ENCODE data around the gene LRFN3.
A peak's percentile ranks its signal among the peaks of the same experiment; 100 is the strongest.
"Not testable (repeated sequence)": the region's sequence is repeated elsewhere in the genome, so short reads cannot be mapped to it uniquely, and the experiment has no call there.

The LRFN3 gene

GRCh38 chr19:35939307-35940077 lies 3.3 kb downstream of the LRFN3 start:
- DNase-seq = no peak

- DNase-seq = no peak
These were observed 4.1 kb downstream of the LRFN3 start for GRCh38 chr19:35940078-35940775.

GRCh38 chr19:35940839-35941238 lies 4.7 kb downstream of the LRFN3 start:
- DNase-seq = no peak

GRCh38 chr19:35942235-35942634 lies 6.1 kb downstream of the LRFN3 start:
- DNase-seq = no peak

- no peak for DNase-seq
These were observed 7.4 kb downstream of the LRFN3 start for GRCh38 chr19:35943321-35944301.

GRCh38 chr19:35944556-35944955 lies 8.4 kb downstream of the LRFN3 start:
- no peak for DNase-seq

- no peak for DNase-seq
These were observed 9.1 kb downstream of the LRFN3 start for GRCh38 chr19:35945121-35945790.

- DNase-seq = no peak
These were observed 10.0 kb downstream of the LRFN3 start for GRCh38 chr19:35946203-35946602.

- DNase-seq = no peak
These were observed 13.0 kb downstream of the LRFN3 start for GRCh38 chr19:35949131-35949530.

- no peak for DNase-seq
These were observed 19.9 kb downstream of the LRFN3 start for GRCh38 chr19:35955881-35956634.

- DNase-seq = not testable (repeated sequence)
These were observed 21.2 kb downstream of the LRFN3 start for GRCh38 chr19:35957411-35957810.

- no peak for DNase-seq
These were observed 22.5 kb downstream of the LRFN3 start for GRCh38 chr19:35958660-35959039.

GRCh38 chr19:35959040-35959967 lies 23.1 kb downstream of the LRFN3 start:
- peak; percentile 69 to 84 (median 78) for DNase-seq

- DNase-seq = no peak
These were observed 23.8 kb downstream of the LRFN3 start for GRCh38 chr19:35959968-35960320.

- no peak for DNase-seq
These were observed 24.3 kb downstream of the LRFN3 start for GRCh38 chr19:35960432-35960972.

GRCh38 chr19:35963514-35963913 lies 27.3 kb downstream of the LRFN3 start:
- peak in 2 of 5 donors; percentile 18 to 23 for DNase-seq

GRCh38 chr19:35966771-35967170 lies 30.6 kb downstream of the LRFN3 start:
- DNase-seq = no peak

GRCh38 chr19:35973487-35973886 lies 37.3 kb downstream of the LRFN3 start:
- no peak for DNase-seq

- no peak for DNase-seq
These were observed 39.5 kb downstream of the LRFN3 start for GRCh38 chr19:35975608-35976214.

Measured in T-helper 1 cell (primary cell).